ENCODE measurements around the gene CDK5RAP2.

- no peak for TF ChIP-seq EZH2 (IDR thresholded peaks at IDR 0.05)
- no peak for TF ChIP-seq POLR2AphosphoS5 (IDR thresholded peaks at IDR 0.05; ENCODE audit: borderline replicate concordance, low read depth, low read length)
- TF ChIP-seq FOXP2 (optimal IDR thresholded peaks at IDR 0.05; ENCODE audit: control extremely low read depth, extremely low read length, insufficient read depth): no peak
Measured at GRCh38 chr9:120486347-120486746, 93.6 kb downstream of the CDK5RAP2 start.
